ENCODE data around the gene MTRR.

DNA sequence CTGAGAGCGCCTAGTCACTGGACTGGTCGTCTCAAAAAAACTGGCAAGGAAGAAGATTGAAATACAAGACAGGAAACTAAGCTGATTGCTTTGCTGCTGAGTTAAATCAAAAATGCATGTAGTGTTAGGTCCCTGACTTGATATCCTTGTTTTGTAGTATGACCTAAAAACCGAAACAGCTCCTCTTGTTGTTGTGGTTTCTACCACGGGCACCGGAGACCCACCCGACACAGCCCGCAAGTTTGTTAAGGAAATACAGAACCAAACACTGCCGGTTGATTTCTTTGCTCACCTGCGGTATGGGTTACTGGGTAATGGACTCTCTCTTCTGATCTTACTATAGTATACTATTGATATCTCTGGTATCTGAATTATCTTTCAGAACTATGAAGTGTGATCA, 4.3 kb downstream of the MTRR start:
- TF ChIP-seq, protein P1, sequence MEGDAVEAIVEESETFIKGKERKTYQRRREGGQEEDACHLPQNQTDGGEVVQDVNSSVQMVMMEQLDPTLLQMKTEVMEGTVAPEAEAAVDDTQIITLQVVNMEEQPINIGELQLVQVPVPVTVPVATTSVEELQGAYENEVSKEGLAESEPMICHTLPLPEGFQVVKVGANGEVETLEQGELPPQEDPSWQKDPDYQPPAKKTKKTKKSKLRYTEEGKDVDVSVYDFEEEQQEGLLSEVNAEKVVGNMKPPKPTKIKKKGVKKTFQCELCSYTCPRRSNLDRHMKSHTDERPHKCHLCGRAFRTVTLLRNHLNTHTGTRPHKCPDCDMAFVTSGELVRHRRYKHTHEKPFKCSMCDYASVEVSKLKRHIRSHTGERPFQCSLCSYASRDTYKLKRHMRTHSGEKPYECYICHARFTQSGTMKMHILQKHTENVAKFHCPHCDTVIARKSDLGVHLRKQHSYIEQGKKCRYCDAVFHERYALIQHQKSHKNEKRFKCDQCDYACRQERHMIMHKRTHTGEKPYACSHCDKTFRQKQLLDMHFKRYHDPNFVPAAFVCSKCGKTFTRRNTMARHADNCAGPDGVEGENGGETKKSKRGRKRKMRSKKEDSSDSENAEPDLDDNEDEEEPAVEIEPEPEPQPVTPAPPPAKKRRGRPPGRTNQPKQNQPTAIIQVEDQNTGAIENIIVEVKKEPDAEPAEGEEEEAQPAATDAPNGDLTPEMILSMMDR (IDR thresholded peaks at IDR 0.05) = no peak
- TF ChIP-seq POLR2A (IDR thresholded peaks at IDR 0.05) = no peak
